8988T (cell line): ENCODE measurements around the gene COL15A1.

Experiments used
- DNase-seq: peaks from one replicate; pipeline ENCODE4 v3.0.0; 2011

Gene COL15A1

GRCh38 chr9:98974106-98974505 is 30.4 kb downstream of the COL15A1 start:
- DNase-seq, result no peak

DNA sequence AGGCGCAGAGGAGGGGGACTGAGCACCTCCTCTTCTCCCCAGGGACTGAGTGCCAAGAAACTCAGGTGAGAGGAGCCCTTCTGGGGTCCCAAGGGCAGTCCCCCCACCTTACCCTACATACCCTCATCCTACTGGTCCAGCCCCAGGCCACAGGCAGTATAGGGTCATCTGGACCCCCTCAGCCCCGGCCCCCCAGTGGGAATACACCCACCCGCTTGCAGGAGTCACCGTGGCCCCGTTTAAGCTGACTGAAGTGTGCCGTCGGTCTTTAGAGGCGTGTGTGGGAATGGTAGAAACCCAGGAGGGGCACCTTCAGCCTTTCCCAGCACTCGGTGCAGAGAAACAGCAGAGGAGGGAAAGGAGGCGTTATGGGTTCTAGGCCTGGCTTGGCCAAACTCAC is 30.8 kb downstream of the COL15A1 start:
- DNase-seq, result no peak

GRCh38 chr9:98974994-98975712 is 31.4 kb downstream of the COL15A1 start:
- DNase-seq, result peak; percentile 92

- DNase-seq, result no peak
These were observed 32.1 kb downstream of the COL15A1 start for GRCh38 chr9:98975838-98976237.

DNA sequence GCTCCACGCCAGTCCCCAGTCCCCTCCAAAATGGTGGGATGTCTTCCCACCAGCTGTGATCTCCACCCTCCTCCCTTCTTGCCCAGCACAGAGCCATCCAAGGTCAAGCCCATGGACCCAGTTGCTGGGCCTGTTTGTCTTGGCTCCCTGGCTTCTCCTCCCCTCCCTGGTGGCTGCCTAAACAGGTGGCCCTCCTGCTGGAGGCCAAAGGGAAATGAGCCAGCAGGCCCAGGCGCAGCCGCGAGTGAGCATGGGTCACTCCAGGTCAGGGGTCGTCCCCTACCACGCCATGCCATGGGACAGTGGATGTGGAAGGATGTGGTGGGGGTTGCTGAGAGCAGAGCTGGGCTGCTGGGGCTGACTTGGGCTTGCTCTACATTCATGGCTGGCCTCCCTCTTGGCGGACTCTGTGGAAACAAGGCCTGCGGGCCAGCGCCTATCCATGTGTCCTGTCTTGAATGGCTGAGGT is 33.6 kb downstream of the COL15A1 start:
- DNase-seq, result no peak

- DNase-seq, result no peak
These were observed 34.1 kb downstream of the COL15A1 start for GRCh38 chr9:98977813-98978212.

DNA sequence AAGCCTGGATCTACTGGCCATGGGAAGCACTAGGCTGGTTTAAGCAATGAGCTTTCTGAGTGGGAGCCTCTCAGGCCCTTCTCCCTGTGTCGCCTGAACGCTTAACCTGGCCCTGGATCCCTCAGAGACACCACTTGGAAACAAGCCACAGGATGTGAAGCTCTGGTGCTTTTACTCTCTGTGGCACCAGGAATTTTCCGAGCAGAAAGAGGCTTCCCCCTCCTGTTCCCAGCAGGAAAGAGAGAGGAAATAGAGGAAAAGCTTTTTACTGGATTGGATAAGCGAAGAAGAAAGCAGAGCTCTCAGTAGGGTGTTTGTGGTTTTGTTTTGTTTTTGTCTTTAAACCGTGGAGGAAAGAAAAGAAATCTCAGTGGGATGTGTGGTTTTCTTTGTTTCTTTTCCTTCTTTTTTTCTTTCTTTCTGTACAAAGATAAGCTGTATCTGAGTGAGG is 34.5 kb downstream of the COL15A1 start:
- no peak for DNase-seq

GRCh38 chr9:98980291-98980690 is 36.6 kb downstream of the COL15A1 start:
- no peak for DNase-seq

DNA sequence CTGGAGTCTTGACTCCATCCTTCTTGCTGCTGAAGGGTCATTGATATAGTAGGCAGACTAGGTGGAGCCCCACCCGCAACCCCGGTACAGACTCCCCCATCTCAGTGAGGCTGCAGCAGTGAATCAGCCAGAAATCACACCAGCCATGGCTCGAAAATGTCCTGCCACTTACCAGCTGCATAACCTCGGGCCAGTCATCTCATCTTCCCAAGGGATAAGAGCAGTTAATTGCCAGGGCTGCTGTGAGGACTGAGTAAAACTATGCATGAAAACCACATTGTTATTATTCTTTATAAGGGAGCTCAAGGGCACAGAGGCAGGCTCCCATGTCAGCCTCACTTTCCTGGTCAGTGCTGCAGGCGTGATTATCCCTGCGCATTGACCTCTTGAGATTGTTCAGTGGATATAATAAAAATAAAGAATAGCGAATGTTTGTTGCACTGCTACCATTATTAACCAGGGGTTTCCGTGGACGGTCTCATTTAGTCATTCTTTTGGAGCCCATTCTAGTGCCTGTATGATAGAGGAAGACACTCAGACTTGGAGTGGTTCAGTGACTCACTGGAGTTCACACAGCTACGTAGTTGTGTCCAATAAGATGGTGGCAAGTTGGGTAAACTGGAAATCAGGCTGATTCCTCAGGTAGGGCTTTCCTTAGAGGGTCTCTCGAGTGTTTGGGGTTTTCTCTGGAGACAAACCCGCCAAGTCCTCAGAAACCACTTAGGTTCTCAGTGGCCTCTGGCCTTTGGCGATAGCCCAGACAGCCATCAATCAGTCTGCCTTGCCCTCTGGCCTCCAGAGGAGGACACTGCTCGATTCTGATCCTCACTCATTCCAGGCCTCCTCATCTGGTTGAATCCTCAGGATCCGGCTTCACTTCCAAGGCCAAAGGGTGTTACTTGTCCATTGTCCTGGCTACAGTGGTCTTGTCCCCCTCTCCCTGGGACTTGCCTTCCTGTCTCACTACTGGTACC is 39.9 kb downstream of the COL15A1 start:
- no peak for DNase-seq

DNA sequence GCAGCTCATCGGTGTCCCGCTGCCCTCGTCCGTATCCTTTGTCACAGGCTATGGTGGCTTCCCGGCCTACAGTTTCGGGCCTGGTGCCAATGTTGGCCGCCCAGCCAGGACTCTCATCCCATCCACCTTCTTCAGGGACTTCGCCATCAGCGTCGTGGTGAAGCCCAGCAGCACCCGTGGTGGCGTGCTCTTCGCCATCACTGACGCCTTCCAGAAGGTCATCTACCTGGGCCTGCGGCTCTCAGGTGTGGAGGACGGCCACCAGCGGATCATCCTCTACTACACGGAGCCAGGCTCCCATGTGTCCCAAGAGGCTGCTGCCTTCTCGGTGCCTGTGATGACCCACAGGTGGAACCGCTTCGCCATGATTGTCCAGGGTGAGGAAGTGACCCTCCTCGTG is 41.9 kb downstream of the COL15A1 start:
- DNase-seq, result no peak

DNA sequence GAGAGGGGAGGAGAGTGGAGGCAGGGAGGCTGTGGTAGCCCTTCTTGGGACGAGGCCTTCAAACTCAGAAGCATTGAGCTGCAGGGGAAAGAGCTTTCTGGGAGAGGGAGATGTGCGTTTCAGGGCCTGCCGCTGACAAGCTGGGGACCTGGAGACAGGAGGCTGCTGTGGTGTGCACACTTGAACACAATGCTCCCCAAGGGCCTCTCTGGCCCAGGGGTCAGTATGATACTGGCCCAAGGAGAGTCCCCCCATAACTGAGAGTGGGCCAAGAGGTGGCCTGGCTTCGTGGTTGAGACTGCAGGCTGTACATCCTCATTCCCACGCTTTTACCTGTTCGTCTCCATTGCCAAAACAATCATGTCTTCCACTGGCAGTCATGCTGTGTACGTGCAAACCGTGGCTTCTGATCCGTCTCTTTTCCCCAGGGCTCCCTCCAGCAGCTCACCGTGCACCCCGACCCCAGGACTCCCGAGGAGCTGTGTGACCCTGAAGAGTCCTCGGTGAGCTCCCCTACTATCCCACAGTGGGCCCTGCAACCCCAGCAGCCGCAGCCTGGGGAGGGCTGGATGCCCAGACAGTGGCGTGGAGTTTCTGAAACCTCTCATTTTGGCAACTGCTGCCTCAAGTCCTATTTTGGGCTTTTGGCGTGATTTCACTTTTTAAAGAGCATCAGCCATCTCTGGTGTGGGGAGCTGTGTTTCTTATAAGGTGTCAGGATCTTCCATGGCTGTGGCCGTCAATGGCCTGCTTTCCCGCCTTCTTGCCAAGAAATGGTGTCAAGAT is 43.4 kb downstream of the COL15A1 start:
- no peak for DNase-seq

DNA sequence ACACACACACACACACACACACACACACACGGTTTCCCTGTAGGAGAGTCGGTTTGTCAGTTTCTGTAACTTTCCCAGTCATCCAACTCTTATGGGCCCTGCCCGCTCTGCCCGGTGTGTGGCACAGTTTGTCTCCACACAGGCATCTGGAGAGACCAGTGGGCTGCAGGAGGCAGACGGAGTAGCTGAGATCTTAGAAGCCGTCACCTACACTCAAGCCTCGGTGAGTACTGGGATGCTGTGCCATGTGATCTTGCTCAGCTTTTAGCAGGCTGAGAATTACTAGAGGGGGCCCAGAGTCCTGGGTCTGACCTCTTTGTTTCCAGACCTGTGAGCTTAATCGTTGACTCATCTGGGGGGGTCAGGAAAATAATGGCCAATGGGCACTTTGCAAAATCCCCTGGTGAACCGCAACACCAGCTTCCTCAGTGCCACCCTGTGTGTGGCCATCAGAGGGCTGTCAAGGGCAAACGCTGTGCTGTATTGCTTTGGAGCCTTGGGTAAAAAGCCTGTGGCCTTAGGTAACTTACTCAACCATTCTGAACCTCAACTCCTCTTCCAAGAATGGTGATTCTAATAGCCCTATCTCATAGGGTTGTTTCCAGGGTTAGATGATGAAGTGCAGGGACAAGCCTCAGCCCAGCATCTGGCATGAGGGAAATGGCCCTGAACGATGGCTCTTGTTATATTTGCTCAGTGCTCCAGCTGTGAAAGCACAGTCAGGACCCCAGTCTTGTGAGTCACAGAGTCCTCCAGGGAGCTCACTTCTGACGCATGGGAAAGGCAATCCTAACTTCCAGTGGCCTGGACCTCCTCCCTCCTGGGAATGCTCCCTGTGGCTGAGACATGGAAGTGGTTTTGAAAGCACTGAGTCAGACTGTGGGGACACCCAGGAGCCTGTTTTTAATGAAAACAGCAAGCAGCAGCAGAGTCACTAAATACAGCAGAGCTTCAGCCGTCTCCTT is 45.6 kb downstream of the COL15A1 start:
- DNase-seq, result peak; percentile 70

DNA sequence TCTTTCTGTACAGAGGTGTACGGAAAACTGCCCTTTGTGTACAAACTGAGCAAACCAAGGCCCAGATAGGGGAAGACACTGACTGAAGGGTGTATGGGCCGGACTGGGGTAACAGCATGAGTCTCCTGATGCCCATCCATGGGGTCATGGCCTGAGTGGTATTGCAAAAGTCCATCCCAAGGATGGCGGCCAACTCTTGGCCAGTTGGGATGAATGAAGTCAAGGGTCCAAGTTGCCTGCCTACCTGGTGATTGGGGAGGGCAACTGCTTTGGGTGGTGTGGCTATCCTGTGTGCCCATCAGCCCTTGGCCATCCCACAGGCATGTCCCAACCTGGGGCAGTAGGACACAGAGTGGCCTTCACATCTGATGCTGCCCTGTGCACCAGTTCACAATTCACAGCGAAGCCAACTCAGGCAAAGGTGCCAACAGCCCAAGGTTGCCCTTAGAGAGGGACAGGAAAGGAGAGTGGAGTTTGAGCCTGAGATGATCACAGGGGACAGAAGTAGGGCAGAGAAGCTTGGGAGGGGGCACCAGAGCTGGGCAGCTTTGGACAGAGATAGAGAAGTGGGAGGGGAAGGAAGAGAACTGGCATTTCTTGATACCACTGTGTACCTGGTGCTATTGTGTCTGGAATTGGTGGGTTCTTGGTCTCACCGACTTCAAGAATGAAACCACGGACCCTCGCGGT is 46.6 kb downstream of the COL15A1 start:
- no peak for DNase-seq

GRCh38 chr9:98992107-98992884 is 48.6 kb downstream of the COL15A1 start:
- DNase-seq, result no peak

GRCh38 chr9:98992885-98993569 is 49.3 kb downstream of the COL15A1 start:
- no peak for DNase-seq

DNA sequence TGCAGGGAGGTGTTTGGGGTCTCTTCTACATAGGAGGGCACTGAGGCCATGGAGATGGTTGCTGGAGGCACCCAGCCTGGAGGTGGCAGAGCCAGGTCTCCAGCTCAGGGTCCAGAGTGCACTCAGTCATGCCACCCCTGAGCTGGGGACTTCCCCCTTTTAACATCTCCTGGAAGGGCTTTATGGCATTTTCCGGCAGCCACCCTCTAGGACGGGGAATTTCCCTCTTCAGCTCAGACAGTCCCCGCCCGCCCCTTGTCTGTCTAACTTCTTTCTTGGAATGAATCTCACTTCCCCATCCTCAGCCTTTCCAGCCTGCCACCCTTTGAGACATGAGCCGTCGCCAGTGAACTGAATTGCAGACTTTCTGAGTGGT is 49.9 kb downstream of the COL15A1 start:
- DNase-seq, result no peak

- DNase-seq, result no peak
These were observed 50.7 kb downstream of the COL15A1 start for GRCh38 chr9:98994172-98995058.

DNA sequence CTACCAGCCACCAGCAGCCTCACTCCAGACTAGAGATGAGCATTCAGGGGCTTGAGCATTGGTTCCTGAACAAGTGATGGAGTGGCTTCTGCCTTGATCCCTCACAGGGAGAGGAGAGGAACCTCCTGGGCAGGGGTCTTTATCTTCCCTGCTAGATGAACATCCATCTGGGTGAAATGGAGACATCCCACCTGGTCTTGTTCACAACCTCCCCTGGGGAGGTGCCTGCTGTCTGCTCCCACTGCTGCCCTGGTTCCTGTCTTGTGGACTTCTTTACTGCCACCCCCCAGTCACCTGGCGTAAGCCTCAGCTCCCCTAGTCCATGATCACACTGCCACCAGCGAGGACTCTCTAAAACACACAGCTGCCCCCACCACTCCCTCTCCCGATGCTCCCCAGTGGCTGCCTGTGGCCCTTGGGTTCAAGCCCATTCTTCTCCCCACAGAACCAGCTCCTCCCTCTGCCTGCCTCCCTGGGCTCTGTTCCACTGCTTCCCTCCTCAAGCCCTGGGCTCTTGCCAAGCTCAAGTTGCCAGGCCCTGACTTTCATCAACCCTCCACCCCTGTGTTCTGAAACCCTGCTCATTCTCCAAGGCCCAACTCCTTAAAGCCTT is 51.5 kb downstream of the COL15A1 start:
- no peak for DNase-seq
